ENCODE measurements around the gene PTPN22. TPM values are rescaled to one million over a fixed set of nuclear protein-coding genes. Genes with fewer than 3 reads are reported as not detected.

PTPN22 gene
- total RNA-seq, 2 experiments from 2014 or later: 27.5 to 53.5 TPM

DNA sequence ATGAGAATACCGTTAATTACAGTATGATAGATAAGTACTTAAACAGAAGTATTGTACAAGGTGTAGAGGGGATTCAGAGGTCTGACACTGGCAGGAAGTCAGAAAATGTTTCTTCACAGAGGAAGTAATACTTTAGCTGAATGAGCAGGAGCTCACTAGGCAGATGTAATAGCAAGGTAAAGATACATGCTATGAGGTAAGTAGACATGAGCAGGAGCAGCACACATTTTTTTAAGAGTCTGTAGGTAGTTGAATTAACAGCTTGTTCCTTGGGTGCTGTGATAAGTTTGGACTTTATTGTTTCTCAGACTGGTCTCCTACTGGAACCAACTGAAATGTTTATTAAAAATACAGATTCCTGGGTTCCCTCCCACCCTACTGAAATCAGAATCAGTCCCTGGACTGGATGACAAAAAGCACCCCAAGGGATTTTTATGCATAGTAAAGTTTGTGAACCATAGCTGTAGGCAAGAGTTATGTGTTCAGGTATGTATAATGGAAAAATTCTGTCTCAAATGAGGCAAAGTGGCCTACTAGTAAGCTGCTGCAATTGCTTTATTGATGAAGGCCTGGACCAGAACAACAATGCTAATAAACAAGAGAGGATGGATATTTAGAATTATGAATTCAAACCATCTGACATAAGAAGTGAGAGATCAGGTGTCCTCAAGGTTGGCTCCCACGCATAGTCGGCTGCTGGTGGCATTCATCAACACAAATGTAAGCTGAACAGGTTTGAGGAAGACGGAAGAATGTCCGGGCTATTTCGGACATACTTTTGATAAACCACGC is 32.2 kb upstream of the PTPN22 start:
- Histone ChIP-seq H3K79me2 (ENCODE audit: insufficient read depth, low read depth, low read length) (peaks cover 43% of the 10 kb centered on the region), H3K4me1 (ENCODE audit: insufficient read depth, low read length, poor library complexity, severe bottlenecking) (peaks cover 27% of the 10 kb centered on the region), H3K9me2 (ENCODE audit: insufficient read depth, low read length) (no peaks in the 10 kb centered on the region), H3K4me2 (ENCODE audit: low read length) (peak overlapping the region; percentile 96), H3K36me3 (ENCODE audit: insufficient read depth, low read length) (peaks cover 61% of the 10 kb centered on the region), H3K27ac (ENCODE audit: low read depth, low read length, poor library complexity, severe bottlenecking) (peak overlapping the region; percentile 77), H2AFZ (ENCODE audit: low read length) (peak overlapping the region; percentile 78; the same call in 1 of the 2 replicates), H3K9me3 (ENCODE audit: low read length) (no peaks in the 10 kb centered on the region), H4K20me1 (ENCODE audit: insufficient read depth, low read length) (no peaks in the 10 kb centered on the region), H3K4me3 (ENCODE audit: low read depth, low read length, poor library complexity, severe bottlenecking) (peak overlapping the region; percentile 99)
- BruUV-seq (replicated peaks): no TSS peak
- ChIA-PET CTCF (ENCODE audit: unreplicated experiment) (interaction anchor here (1.1 to 2.0 kb wide), 2 partner anchors 25 to 85 kb away, joined by 3 to 6 read pairs; partner anchors contain the start of gene HIPK1), POLR2A (interaction anchor here (0.6 to 3.9 kb wide), 30 partner anchors 8 to 880 kb away, joined by 3 to 68 read pairs (median 4); partner anchors contain the start of genes BCL2L15, HIPK1 and RSBN1)
- DNase-seq (ENCODE audit: low spot score): peak; percentile 51
- TF ChIP-seq EZH2phosphoT487 (IDR thresholded peaks at IDR 0.05; ENCODE audit: borderline replicate concordance, low read depth, low read length): no peak
- TF ChIP-seq, protein P1, sequence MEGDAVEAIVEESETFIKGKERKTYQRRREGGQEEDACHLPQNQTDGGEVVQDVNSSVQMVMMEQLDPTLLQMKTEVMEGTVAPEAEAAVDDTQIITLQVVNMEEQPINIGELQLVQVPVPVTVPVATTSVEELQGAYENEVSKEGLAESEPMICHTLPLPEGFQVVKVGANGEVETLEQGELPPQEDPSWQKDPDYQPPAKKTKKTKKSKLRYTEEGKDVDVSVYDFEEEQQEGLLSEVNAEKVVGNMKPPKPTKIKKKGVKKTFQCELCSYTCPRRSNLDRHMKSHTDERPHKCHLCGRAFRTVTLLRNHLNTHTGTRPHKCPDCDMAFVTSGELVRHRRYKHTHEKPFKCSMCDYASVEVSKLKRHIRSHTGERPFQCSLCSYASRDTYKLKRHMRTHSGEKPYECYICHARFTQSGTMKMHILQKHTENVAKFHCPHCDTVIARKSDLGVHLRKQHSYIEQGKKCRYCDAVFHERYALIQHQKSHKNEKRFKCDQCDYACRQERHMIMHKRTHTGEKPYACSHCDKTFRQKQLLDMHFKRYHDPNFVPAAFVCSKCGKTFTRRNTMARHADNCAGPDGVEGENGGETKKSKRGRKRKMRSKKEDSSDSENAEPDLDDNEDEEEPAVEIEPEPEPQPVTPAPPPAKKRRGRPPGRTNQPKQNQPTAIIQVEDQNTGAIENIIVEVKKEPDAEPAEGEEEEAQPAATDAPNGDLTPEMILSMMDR (conservative IDR thresholded peaks at IDR 0.05; ENCODE audit: low read length): no peak
- intact Hi-C loops (cut with micrococcal nuclease; ENCODE audit: unreplicated experiment): no loop called here

DNA sequence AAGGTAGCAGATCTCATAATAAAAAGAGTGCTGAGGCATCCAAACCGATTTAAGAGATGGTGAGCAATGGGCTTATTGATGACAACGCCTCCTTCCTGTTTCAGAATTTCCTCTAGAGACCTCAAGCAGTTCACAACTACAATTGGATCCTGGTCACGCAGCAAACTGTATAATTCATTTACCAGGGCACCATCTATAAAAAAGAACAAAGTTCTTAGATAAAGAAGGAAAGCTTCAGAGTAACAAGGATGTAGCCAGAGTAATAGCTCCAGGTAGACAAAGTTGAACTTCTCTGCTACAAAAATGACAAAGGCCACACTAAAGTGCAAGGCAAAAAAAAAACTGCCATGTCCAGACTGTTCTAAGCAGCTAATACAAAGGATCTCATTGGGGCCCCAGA is 29.7 kb upstream of the PTPN22 start:
- Histone ChIP-seq H3K4me2 (ENCODE audit: low read length) (no peak overlapping the region), H3K4me1 (ENCODE audit: insufficient read depth, low read length, poor library complexity, severe bottlenecking) (peaks cover 19% of the 10 kb centered on the region), H3K9me2 (ENCODE audit: insufficient read depth, low read length) (no peaks in the 10 kb centered on the region), H3K36me3 (ENCODE audit: insufficient read depth, low read length) (peaks cover 67% of the 10 kb centered on the region), H2AFZ (ENCODE audit: low read length) (no peak overlapping the region), H3K27ac (ENCODE audit: low read depth, low read length, poor library complexity, severe bottlenecking) (no peak overlapping the region), H4K20me1 (ENCODE audit: insufficient read depth, low read length) (no peaks in the 10 kb centered on the region), H3K4me3 (ENCODE audit: low read depth, low read length, poor library complexity, severe bottlenecking) (no peak overlapping the region), H3K9me3 (ENCODE audit: low read length) (no peaks in the 10 kb centered on the region), H3K79me2 (ENCODE audit: insufficient read depth, low read depth, low read length) (peaks cover 35% of the 10 kb centered on the region)
- no TSS peak for BruUV-seq (replicated peaks)
- TF ChIP-seq, protein P1 (conservative IDR thresholded peaks at IDR 0.05; ENCODE audit: low read length): no peak
- TF ChIP-seq EZH2phosphoT487 (IDR thresholded peaks at IDR 0.05; ENCODE audit: borderline replicate concordance, low read depth, low read length): no peak
- CTCF ChIA-PET (ENCODE audit: unreplicated experiment): interaction anchor here (0.6 kb wide), 1 partner anchor 36 kb away, joined by 3 read pairs; no protein-coding TSS in a partner anchor
- intact Hi-C loops (cut with micrococcal nuclease; ENCODE audit: unreplicated experiment): no loop called here
- DNase-seq (ENCODE audit: low spot score): no peak
- POLR2A ChIA-PET: interaction anchor here (1.2 to 1.6 kb wide), 4 partner anchors 25 to 90 kb away, joined by 3 to 6 read pairs (median 4); no protein-coding TSS in a partner anchor

DNA sequence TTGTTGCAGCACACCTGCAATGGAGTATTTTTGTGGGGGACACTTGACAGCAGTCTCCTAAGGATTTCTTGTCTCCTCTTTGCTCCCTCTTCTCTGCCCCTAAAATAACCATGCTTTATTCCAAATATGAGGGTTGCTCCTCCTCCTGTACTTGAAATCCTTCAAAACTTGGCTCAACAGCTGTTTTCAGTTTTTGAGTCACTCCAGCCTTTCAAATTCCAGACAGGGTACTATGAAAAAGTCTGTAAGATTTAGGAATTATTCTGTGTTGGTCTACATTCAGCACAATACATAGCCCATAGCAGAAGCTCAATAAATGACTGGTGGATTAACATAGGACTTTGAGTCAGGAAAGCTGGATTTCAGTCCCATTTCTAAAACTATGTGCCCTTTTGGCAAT is 27.6 kb upstream of the PTPN22 start:
- POLR2A ChIA-PET: interaction anchor here (0.7 to 1.3 kb wide), 3 partner anchors 9 to 55 kb away, joined by 3 read pairs; no protein-coding TSS in a partner anchor
- TF ChIP-seq EZH2phosphoT487 (IDR thresholded peaks at IDR 0.05; ENCODE audit: borderline replicate concordance, low read depth, low read length): no peak
- TF ChIP-seq, protein P1 (conservative IDR thresholded peaks at IDR 0.05; ENCODE audit: low read length): no peak
- peaks cover 22% of the 10 kb centered on the region; the same call in 1 of the 2 replicates for H3K79me2 ChIP-seq (ENCODE audit: insufficient read depth, low read depth, low read length)

More for the DNA sequence above, 27.6 kb upstream of the PTPN22 start:
- Histone ChIP-seq H3K4me2 (ENCODE audit: low read length) (no peak overlapping the region), H3K4me3 (ENCODE audit: low read depth, low read length, poor library complexity, severe bottlenecking) (no peak overlapping the region), H3K27ac (ENCODE audit: low read depth, low read length, poor library complexity, severe bottlenecking) (no peak overlapping the region), H3K36me3 (ENCODE audit: insufficient read depth, low read length) (peaks cover 88% of the 10 kb centered on the region), H3K9me3 (ENCODE audit: low read length) (no peaks in the 10 kb centered on the region), H2AFZ (ENCODE audit: low read length) (no peak overlapping the region), H4K20me1 (ENCODE audit: insufficient read depth, low read length) (no peaks in the 10 kb centered on the region), H3K9me2 (ENCODE audit: insufficient read depth, low read length) (no peaks in the 10 kb centered on the region), H3K4me1 (ENCODE audit: insufficient read depth, low read length, poor library complexity, severe bottlenecking) (peaks cover 16% of the 10 kb centered on the region)
- DNase-seq (ENCODE audit: low spot score): no peak
- CTCF ChIA-PET (ENCODE audit: unreplicated experiment): no interaction called here
- no TSS peak for BruUV-seq (replicated peaks)
- intact Hi-C loops (cut with micrococcal nuclease; ENCODE audit: unreplicated experiment): no loop called here
